Measurements from ENCODE around the gene GBP3.
"Not testable (repeated sequence)": the region's sequence is repeated elsewhere in the genome, so short reads cannot be mapped to it uniquely, and the experiment has no call there.

GBP3 gene

DNA sequence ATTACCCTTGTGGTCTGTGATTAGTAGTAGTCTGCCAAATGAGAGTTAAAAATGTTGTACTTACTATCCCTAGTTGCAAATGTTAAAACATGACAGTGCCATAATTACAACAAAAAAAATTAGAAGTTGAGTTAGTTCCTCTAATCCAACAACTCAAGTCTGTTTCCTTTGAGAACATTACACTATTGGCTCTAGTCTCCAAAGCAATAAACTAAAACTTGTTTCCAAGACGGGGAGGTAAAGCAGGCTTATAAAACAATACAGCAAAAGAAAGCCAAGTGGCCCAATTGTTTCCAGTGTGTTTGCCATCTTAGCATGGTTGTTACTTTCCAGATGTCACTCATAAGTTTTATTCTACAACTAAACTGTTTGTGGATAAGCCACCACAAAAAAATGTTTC is 41.8 kb downstream of the GBP3 start:
- TF ChIP-seq ZFX (IDR thresholded peaks at IDR 0.05) = no peak
- TF ChIP-seq, protein P1, sequence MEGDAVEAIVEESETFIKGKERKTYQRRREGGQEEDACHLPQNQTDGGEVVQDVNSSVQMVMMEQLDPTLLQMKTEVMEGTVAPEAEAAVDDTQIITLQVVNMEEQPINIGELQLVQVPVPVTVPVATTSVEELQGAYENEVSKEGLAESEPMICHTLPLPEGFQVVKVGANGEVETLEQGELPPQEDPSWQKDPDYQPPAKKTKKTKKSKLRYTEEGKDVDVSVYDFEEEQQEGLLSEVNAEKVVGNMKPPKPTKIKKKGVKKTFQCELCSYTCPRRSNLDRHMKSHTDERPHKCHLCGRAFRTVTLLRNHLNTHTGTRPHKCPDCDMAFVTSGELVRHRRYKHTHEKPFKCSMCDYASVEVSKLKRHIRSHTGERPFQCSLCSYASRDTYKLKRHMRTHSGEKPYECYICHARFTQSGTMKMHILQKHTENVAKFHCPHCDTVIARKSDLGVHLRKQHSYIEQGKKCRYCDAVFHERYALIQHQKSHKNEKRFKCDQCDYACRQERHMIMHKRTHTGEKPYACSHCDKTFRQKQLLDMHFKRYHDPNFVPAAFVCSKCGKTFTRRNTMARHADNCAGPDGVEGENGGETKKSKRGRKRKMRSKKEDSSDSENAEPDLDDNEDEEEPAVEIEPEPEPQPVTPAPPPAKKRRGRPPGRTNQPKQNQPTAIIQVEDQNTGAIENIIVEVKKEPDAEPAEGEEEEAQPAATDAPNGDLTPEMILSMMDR (conservative IDR thresholded peaks at IDR 0.05) = no peak
- no peak overlapping the region for H3K27ac ChIP-seq

DNA sequence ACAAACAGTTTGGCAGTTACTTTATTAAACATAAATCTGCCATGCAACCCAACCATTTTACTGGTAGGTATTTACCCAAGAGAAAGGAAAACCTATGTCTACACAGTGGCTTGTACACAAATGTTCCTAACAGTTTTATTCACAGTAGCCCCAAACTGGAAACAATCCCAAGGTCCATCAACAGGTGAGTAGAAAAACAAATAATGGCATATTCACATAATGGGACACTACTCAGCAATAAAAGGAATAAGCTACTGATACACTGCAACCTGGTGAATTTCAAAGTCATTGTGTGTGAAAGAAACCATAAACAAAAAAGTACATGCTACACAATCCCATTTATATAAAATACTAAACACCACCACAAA is 42.9 kb downstream of the GBP3 start:
- no peak overlapping the region for H3K27ac ChIP-seq
- TF ChIP-seq, protein P1 (conservative IDR thresholded peaks at IDR 0.05) = no peak
- no peak for TF ChIP-seq ZFX (IDR thresholded peaks at IDR 0.05)

DNA sequence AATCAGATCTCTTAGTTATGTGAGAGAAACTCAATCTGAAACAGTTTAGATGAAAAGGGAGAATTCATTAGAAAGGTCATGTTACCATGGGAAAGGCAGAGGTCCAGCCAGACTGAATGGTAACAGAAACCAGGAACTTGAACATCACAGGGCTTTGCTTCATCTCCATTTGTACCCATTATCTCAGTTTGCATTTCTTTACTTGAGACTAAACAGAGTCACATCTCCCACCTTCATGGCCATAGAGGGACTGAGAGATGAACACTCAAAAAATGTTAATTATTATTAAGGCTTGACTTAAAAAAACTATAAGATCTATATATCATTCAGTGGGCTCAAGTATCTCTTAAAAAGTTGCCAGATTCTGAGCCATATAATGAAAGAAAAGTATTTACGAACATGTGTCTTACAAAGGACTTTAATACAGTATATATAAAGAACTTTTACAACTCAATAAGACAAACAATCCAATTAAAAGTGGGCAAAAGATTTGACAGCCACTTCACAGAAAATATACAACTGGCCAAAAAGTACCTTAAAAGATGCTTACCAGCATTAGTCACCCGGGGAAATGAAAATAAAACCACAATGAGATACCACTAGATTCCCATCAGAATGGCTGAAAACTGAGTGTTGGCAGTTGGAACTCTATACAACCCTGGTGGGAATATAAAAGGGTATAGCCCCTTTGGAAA is 43.5 kb downstream of the GBP3 start:
- TF ChIP-seq ZFX (IDR thresholded peaks at IDR 0.05) = no peak
- H3K27ac ChIP-seq = no peak overlapping the region

DNA sequence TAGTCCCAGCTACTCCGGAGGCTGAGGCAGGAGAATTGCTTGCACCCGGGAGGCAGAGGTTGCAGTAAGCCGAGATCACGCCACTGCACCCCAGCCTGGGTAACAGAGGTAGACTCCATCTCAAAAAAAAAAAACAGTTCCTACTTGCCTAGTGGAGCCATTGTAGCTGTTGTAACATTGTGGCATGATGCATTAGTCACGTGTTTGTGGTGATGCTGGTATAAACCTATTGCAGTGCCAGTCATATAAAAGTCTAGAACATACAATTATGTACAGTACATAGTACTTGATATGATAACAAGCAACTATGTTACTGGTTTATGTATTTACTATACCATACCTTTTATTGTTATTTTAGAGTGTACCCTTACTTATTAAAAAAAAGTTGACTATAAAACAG is 46.4 kb downstream of the GBP3 start:
- TF ChIP-seq, protein P1 (conservative IDR thresholded peaks at IDR 0.05) = no peak
- TF ChIP-seq ZFX (IDR thresholded peaks at IDR 0.05) = no peak
- H3K27ac ChIP-seq = no peak overlapping the region

DNA sequence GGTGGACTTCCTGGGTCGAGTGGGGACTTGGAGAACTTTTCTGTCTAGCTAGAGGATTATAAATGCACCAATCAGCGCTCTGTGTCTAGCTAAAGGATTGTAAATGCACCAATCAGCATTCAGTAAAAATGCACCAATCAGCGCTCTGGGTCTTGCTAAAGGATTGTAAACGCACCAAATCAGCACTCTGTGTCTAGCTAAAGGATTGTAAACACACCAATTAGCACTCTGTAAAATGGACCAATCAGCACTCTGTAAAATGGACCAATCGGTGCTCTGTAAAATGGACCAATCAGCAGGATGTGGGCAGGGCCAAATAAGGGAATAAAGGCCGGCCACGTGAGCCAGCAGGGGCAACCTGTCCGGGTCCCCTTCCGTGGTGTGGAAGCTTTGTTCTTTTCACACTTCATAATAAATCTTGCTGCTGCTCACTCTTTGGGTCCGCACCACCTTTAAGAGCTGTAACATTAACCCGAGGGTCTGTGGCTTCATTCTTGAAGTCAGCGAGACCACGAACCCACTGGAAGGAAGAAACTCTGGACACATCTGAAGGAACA is 48.0 kb downstream of the GBP3 start:
- not testable (repeated sequence) for H3K27ac ChIP-seq

DNA sequence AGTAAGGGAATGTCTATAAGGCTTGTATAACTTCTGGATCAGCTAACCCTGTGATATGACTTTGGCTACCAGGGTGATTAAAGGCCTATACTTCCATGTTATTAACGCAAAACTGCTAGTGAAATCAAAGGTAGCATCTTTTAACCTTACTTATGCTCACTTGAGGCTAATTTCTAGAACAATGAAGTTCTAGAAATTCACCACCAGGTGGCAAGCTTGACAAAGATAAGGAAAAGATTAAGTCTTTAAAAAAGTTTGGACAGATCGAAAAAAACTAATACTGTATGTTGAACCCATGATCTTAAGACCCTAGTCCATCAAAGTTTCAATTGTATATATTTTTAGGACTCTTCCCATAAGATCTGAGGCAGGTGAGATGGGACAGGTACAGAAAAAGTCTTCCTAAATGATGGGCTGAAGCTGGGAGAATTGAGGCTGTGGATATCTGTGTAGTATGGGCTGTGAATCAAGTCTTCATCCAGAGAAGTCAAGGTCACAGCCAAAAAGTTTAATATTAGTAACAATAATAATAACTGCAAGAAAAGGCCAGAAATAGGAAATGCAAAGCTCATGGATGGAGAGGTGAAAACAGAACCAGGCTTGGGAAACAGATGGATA is 49.0 kb downstream of the GBP3 start:
- TF ChIP-seq, protein P1 (conservative IDR thresholded peaks at IDR 0.05) = peak; percentile 76
- no peak for TF ChIP-seq ZFX (IDR thresholded peaks at IDR 0.05)
- H3K27ac ChIP-seq = no peak overlapping the region

DNA sequence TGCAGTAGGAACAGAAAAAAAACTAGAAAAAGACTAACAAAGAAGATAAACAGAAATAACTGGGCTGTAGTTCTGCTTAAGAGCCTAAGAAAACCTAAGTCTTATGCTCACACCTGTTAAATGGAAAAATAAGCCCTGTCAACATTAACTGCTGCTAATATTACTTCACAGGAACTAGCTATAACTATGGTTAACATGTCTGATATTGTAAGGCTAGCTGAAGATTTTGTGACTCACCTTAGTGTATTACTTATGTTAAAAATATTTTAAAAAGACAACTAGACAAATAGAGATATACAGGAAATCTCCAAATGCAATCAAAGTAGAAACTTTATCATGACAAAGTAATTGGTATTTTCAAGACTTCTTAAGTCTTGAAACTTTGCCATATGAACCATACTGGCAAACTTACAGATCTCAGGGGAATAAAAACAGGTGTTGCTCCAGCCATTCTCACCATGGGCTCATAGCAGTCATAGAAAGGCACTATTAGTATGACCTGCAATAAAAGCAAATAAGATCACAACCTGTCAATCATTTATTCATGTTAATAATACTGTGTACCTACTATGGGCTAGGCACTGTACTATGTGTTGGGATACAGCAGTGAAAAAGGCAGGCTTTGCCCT is 60.9 kb downstream of the GBP3 start:
- TF ChIP-seq ZFX (IDR thresholded peaks at IDR 0.05) = no peak
- TF ChIP-seq, protein P1 (conservative IDR thresholded peaks at IDR 0.05) = no peak
- H3K27ac ChIP-seq = no peak overlapping the region

DNA sequence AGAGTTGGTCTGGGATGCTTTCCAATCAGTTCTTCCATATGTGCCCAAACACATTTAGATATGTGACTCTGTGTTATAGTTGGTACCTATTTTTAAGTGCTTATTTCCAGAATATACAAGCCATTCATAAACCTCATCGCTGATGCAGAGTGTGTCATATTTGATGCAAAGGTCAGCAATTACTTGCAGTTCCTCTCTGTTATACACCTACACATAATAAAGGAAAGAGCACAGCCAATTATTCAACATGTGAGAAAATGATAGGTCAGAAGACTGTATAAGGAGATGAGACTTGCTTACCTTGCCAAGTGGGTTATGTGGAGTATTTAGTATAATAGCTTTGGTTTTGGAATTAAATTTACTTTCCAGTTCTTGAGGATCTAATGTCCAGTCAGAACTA is 61.6 kb downstream of the GBP3 start:
- TF ChIP-seq ZFX (IDR thresholded peaks at IDR 0.05) = no peak
- TF ChIP-seq, protein P1 (conservative IDR thresholded peaks at IDR 0.05) = no peak
- H3K27ac ChIP-seq = no peak overlapping the region
